Suprapubic skin (tissue), 4 donors: ENCODE results near the gene GGA1. TPM values are rescaled to one million over a fixed set of nuclear protein-coding genes. Genes with fewer than 3 reads are reported as not detected.

ENCODE experiments used
- DNase-seq, 2 donors: peaks; one replicate each; pipeline ENCODE4 v3.0.0-alpha.2; 2019; ENCODE audit warnings: low spot score in 2 of 2
- H3K27ac ChIP-seq: fragments of 200-600 bp; sonication (generic); one replicate; pipeline ENCODE4 v1.5.1; 2019
- H3K27me3 ChIP-seq: fragments of 200-600 bp; sonication (generic); one replicate; pipeline ENCODE4 v1.5.1; 2019
- H3K36me3 ChIP-seq: fragments of 200-600 bp; sonication (generic); one replicate; pipeline ENCODE4 v1.5.1; 2019
- H3K4me1 ChIP-seq: fragments of 200-600 bp; sonication (generic); one replicate; pipeline ENCODE4 v1.5.1; 2019
- H3K4me3 ChIP-seq: fragments of 200-600 bp; sonication (generic); one replicate; pipeline ENCODE4 v1.5.1; 2019; ENCODE audit warnings: mild to moderate bottlenecking
- H3K9me3 ChIP-seq: fragments of 200-600 bp; sonication (generic); one replicate; pipeline ENCODE4 v1.5.1; 2019
- EP300 ChIP-seq: sonication (generic); formaldehyde crosslinking; IDR thresholded peaks from one replicate; pipeline ENCODE4 v1.6.1; 2017; ENCODE audit warnings: antibody characterized with exemption
- POLR2A ChIP-seq, 2 donors: fragments of 450-650 bp; IDR thresholded peaks; one replicate each; pipeline ENCODE4 v1.6.1; 2017; ENCODE audit warnings: antibody characterized with exemption in 2 of 2, mild to moderate bottlenecking in 2 of 2, moderate library complexity in 2 of 2
- POLR2AphosphoS5 ChIP-seq, 3 donors: sonication (generic); formaldehyde crosslinking; IDR thresholded peaks; one replicate each; pipeline ENCODE4 v1.6.1; 2017; ENCODE audit warnings: antibody characterized with exemption in 3 of 3
- WGBS: methylation state at CpG from one replicate; pipeline ENCODE4 v1.1.5; 2018; 5-methylcytosine and 5-hydroxymethylcytosine counted together
- total RNA-seq, 4 donors: library from RNA; depleted of rRNA; stranded (reverse); fragments of >200 nt; gene quantifications; one replicate each; pipeline ENCODE4 v1.1.0, GENCODE V29; 2016
- TF ChIP-seq, protein P1 (sequence below), 2 donors: fragments of 200-600 bp in 1 of 2; fragments of 450-650 bp in 1 of 2; sonication (generic) in 1 of 2; IDR thresholded peaks; one replicate each; pipeline ENCODE4 v1.5.1; 2016 to 2019; ENCODE audit warnings: antibody characterized with exemption in 2 of 2, mild to moderate bottlenecking in 1 of 2, moderate library complexity in 1 of 2

Gene GGA1
- total RNA-seq, 4 donors from 2014 or later, result 52.8 to 124 (median 65.3) TPM

DNA sequence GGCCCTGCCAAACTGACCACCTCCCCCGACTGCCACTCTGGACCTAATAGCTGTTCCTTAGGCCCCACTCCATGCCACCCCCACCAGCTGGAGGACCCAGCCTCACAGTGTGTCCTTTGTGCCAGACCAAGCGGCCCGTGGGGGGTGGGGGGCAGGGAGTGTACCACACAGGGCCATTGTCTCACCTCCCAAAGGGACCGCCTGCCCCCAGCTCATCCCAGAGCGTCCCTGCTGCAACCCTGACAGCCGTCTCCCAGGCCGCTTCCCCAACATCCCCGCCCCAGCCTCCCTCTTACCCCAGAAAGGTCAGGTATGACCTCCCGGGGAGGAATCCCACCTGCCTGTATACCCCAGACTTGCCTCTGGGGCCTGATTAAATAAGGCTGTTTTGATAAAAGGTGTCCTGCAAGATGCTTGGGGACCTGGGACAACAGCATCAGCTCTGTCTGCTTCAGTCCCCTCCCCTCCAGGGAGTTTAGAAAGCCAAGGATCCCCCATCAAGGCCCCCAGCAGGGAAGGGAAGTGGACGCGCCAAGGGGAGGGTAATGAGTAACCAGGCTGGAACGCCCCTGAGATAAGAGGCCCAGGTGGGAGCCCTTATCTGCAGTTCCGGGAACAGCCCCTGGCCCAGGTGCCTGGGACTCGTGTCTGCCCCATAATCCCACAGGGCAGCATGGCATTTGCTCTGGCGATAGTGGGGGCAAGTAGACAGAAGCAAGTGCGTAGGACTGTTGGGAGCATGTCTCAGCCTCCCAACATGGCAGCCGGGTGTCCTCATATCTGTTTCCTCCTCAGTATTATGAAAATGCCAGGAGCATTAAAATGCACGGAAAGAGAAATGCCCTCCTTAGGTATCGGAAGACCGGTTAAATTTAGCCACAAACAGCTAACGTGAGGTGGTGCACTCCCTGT lies 39.4 kb upstream of the GGA1 start:
- TF ChIP-seq POLR2A (IDR thresholded peaks at IDR 0.05) (no peak), EP300 (no peak), POLR2AphosphoS5 (IDR thresholded peaks at IDR 0.05) (no peak)
- TF ChIP-seq, protein P1, sequence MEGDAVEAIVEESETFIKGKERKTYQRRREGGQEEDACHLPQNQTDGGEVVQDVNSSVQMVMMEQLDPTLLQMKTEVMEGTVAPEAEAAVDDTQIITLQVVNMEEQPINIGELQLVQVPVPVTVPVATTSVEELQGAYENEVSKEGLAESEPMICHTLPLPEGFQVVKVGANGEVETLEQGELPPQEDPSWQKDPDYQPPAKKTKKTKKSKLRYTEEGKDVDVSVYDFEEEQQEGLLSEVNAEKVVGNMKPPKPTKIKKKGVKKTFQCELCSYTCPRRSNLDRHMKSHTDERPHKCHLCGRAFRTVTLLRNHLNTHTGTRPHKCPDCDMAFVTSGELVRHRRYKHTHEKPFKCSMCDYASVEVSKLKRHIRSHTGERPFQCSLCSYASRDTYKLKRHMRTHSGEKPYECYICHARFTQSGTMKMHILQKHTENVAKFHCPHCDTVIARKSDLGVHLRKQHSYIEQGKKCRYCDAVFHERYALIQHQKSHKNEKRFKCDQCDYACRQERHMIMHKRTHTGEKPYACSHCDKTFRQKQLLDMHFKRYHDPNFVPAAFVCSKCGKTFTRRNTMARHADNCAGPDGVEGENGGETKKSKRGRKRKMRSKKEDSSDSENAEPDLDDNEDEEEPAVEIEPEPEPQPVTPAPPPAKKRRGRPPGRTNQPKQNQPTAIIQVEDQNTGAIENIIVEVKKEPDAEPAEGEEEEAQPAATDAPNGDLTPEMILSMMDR (IDR thresholded peaks at IDR 0.05), result no peak
- WGBS, result 65% methylated on average over 19 of the region's 21 CpGs

DNA sequence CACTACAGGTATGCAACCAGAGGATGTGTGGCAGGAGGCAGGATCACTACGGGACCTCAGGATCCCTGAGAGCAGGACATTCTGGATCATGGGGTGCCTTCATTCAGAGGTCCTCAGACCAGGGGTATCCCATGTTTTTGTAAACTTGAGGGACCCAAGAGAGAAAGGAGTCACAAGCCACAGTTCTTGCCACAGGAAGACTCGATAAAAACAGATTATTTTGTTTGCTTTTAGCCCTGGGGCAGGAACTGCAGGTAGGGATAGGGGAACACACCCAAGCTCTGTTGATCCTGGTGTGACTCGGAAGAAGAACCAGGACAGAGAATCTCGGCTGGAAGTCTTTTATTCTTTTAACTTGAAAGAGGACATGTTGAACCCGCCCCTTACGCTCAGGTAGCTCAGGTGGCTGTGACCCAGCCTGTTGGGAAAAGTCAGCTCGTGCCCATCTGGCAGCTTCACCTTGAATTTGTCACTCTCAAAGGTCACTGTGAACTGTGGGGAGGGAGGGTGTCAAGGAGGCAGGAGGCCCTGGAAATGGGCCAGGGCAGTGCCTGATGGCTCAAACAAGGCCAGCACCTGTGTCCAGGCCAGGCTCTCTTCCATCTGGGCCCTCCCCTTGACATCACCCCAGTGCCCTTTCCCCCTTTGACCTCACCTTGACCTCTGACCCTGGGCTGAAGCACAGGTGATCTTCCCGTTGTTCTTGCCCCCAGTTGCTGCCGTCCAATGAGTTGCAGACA lies 38.5 kb upstream of the GGA1 start:
- peaks cover 49% of the 10 kb centered on the region for H3K4me1 ChIP-seq
- no peak for DNase-seq
- 50% methylated on average over 9 of the region's 9 CpGs for WGBS

More for the DNA sequence above, 39.4 kb upstream of the GGA1 start:
- DNase-seq, result peak in 1 of 2 donors; percentile 80
- Histone ChIP-seq H3K4me1 (peaks cover 57% of the 10 kb centered on the region), H3K27me3 (no peaks in the 10 kb centered on the region), H3K4me3 (no peak overlapping the region), H3K36me3 (peaks cover 30% of the 10 kb centered on the region), H3K9me3 (no peaks in the 10 kb centered on the region), H3K27ac (no peak overlapping the region)

DNA sequence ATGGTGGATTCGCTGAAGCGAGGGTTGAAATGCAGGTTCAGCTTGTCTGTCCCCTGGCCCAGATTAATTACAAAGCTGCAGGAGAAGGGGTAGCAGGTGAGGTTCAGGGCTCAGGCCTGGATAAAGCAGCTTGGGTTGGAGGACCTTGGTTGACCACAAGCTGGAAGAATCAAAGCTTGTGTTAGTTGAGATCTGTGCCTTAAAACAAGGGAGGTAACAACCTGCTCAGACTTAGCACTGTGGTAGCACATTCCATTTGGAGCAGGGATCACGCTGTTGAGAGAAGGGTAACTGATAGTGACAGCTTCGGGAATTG lies 38.0 kb upstream of the GGA1 start:
- 75% methylated on average over 4 of the region's 4 CpGs for WGBS
- no peaks in the 10 kb centered on the region for H3K27me3 ChIP-seq
- peaks cover 45% of the 10 kb centered on the region for H3K4me1 ChIP-seq
- no peaks in the 10 kb centered on the region for H3K9me3 ChIP-seq
- peak overlapping the region; percentile 42 for H3K27ac ChIP-seq
- H3K36me3 ChIP-seq, result peaks cover 30% of the 10 kb centered on the region
- no peak overlapping the region for H3K4me3 ChIP-seq
- TF ChIP-seq EP300 (no peak), POLR2A (IDR thresholded peaks at IDR 0.05) (no peak), POLR2AphosphoS5 (IDR thresholded peaks at IDR 0.05) (no peak)
- TF ChIP-seq, protein P1 (IDR thresholded peaks at IDR 0.05), result no peak
- DNase-seq, result no peak

More for the DNA sequence above, 38.5 kb upstream of the GGA1 start:
- peaks cover 30% of the 10 kb centered on the region for H3K36me3 ChIP-seq
- H3K4me3 ChIP-seq, result no peak overlapping the region
- H3K9me3 ChIP-seq, result no peaks in the 10 kb centered on the region
- no peaks in the 10 kb centered on the region for H3K27me3 ChIP-seq
- peak overlapping the region; percentile 42 for H3K27ac ChIP-seq
- TF ChIP-seq EP300 (no peak), POLR2AphosphoS5 (IDR thresholded peaks at IDR 0.05) (no peak), POLR2A (IDR thresholded peaks at IDR 0.05) (no peak)
- TF ChIP-seq, protein P1 (IDR thresholded peaks at IDR 0.05), result no peak

DNA sequence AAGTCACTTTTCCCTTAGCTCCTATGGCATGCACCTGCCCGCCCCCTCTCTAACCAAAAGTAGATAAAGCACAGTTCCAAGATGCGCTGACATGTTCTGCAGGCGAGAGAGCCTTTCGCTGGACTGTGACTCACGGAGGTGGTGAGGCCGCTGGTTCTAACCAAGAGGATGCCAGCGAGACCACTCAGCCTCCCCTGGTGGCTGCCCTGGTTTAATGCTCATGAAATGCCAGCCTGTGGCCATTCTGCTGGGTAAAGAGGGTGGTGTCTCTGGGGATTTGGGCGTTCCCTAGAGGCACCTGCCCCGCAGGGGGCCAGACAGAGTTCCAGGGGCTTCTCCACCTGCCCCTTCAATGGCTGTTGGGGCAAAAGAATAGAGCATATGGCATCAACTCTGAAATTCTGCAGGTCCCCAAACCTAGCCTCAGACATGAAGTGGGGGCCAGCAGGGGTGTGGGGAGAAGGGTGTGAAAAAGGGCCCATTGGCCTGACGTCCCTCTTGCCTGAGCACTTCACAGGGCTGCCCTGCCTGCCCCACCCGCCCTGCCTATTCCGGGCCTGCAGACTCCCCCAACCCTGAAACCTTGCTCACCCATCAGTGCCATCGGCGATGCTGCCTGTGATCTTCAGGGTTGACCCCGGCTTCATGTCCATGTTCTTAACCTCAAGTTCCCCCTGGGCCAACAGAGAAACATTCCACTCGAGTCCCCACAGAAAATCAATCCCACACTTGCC lies 37.2 kb upstream of the GGA1 start:
- 86% methylated on average over 9 of the region's 16 CpGs for WGBS

More for the DNA sequence above, 37.2 kb upstream of the GGA1 start:
- no peaks in the 10 kb centered on the region for H3K9me3 ChIP-seq
- H3K27me3 ChIP-seq, result no peaks in the 10 kb centered on the region
- DNase-seq, result no peak
- peaks cover 37% of the 10 kb centered on the region for H3K4me1 ChIP-seq
- TF ChIP-seq POLR2AphosphoS5 (IDR thresholded peaks at IDR 0.05), result no peak
- TF ChIP-seq, protein P1 (IDR thresholded peaks at IDR 0.05), result no peak
- TF ChIP-seq POLR2A (IDR thresholded peaks at IDR 0.05), result no peak
- TF ChIP-seq EP300, result no peak
- peak overlapping the region; percentile 42 for H3K27ac ChIP-seq
- peaks cover 24% of the 10 kb centered on the region for H3K36me3 ChIP-seq
- no peak overlapping the region for H3K4me3 ChIP-seq
